NT2/D1 (cell line): Measurements from ENCODE around the gene DPP6.

Source experiments
- SUZ12 ChIP-seq: IDR thresholded peaks from 2 replicates; pipeline ENCODE4 v1.6.1; 2011; ENCODE audit not compliant: insufficient read length, insufficient read depth; ENCODE audit errors: extremely low read depth
- YY1 ChIP-seq: IDR thresholded peaks from 2 replicates; pipeline ENCODE4 v1.6.1; 2011; ENCODE audit not compliant: insufficient read length, insufficient read depth
- ZNF274 ChIP-seq: IDR thresholded peaks from 2 replicates; pipeline ENCODE4 v1.6.1; 2011; ENCODE audit warnings: mild to moderate bottlenecking, low read depth, low read length

- TF ChIP-seq SUZ12 (no peak), ZNF274 (no peak), YY1 (no peak)
Observed at GRCh38 chr7:154656618-154657017, 604.4 kb downstream of the DPP6 start.
